AG10803 (cell line): ENCODE results near the gene CCDC181.

ENCODE experiments used
- DNase-seq: peaks from one replicate; pipeline ENCODE4 v3.0.0; 2010; ENCODE audit warnings: low read depth
- H3K4me3 ChIP-seq: 2 replicates; pipeline ENCODE4 v1.5.1; 2011; ENCODE audit warnings: mild to moderate bottlenecking, low read length, control low read depth
- TF ChIP-seq, protein P1 (sequence below): conservative IDR thresholded peaks from 2 replicates; pipeline ENCODE4 v1.5.1; 2011; ENCODE audit warnings: mild to moderate bottlenecking, low read length, control low read depth, inconsistent platforms

Gene CCDC181

DNA sequence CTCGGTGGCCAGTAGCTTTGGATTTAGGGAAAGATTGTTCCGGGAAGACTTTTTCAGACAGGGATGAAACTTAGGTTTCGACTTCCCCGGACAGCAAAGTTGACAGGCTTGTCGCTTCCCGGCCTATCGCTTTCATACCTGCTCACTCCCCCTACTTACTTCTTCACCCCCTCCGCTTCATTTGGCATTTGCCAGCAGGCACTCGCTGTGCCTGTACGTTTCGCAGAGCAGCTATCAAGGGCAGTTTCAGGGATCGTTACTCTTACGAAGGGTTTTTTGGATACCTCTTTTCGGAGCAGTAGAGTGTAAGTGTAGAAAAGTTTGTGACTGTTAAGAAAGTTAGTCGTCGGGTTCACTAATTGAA lies 58.9 kb downstream of the CCDC181 start:
- TF ChIP-seq, protein P1, sequence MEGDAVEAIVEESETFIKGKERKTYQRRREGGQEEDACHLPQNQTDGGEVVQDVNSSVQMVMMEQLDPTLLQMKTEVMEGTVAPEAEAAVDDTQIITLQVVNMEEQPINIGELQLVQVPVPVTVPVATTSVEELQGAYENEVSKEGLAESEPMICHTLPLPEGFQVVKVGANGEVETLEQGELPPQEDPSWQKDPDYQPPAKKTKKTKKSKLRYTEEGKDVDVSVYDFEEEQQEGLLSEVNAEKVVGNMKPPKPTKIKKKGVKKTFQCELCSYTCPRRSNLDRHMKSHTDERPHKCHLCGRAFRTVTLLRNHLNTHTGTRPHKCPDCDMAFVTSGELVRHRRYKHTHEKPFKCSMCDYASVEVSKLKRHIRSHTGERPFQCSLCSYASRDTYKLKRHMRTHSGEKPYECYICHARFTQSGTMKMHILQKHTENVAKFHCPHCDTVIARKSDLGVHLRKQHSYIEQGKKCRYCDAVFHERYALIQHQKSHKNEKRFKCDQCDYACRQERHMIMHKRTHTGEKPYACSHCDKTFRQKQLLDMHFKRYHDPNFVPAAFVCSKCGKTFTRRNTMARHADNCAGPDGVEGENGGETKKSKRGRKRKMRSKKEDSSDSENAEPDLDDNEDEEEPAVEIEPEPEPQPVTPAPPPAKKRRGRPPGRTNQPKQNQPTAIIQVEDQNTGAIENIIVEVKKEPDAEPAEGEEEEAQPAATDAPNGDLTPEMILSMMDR, result no peak
- peak; percentile 17 for DNase-seq
- H3K4me3 ChIP-seq, result peak overlapping the region; percentile 85

GRCh38 chr1:169367686-169368405 lies 59.4 kb downstream of the CCDC181 start, which contains the start of the genes BLZF1 and NME7:
BLZF1 (plus strand) TSS chr1:169368195; CDS start chr1:169369523, 1,328 bp downstream.
NME7 (minus strand) TSS chr1:169367797; CDS start chr1:169367710, 87 bp downstream.
- TF ChIP-seq, protein P1, result no peak
- peak within 1 kb of the TSS; percentile 85 for H3K4me3 ChIP-seq

GRCh38 chr1:169367096-169367685 lies 60.1 kb downstream of the CCDC181 start:
- H3K4me3 ChIP-seq, result peak overlapping the region; percentile 85
- TF ChIP-seq, protein P1, result no peak
- no peak for DNase-seq

More at GRCh38 chr1:169367686-169368405, 59.4 kb downstream of the CCDC181 start, which contains the start of the genes BLZF1 and NME7:
- peak; percentile 95 for DNase-seq

- H3K4me3 ChIP-seq, result no peak overlapping the region
- DNase-seq, result no peak
- TF ChIP-seq, protein P1, result no peak
Measured at GRCh38 chr1:169364948-169365347, 62.3 kb downstream of the CCDC181 start.

GRCh38 chr1:169363046-169363730 lies 64.1 kb downstream of the CCDC181 start:
- TF ChIP-seq, protein P1, result no peak
- H3K4me3 ChIP-seq, result no peak overlapping the region
- peak; percentile 82 for DNase-seq

DNA sequence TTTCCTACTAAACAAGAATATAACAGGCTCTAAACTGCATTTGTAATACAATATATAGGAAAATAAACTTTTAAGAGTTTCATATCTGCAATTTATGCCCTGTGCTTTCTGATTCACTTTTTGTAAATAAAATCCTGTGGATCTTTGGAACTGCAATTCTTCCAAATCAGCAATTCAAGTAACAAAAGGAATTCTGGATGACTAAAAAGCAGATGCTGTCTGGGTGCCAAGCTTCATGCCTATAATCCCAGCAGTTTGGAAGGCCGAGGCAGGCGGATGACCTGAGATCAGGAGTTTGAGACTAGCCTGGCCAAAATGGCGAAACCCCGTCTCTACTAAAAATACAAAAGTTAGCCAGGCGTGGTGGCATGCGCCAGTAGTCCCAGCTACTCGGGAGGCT lies 66.0 kb downstream of the CCDC181 start:
- peak; percentile 35 for DNase-seq
- TF ChIP-seq, protein P1, result no peak
- H3K4me3 ChIP-seq, result no peak overlapping the region
